HL-60 (cell line): ENCODE results near the gene PHC1.

ENCODE experiments used
- DNase-seq, 2 experiments: peaks; one replicate each; pipeline ENCODE4 v3.0.0-alpha.2; 2010 to 2020; ENCODE audit warnings: low read depth in 1 of 2, low spot score in 1 of 2
- H3K27ac ChIP-seq: fragments of 250-450 bp; sonication (Bioruptor Pico); replicated peaks from 2 replicates; pipeline ENCODE4 v1.5.1; 2020; ENCODE audit warnings: mild to moderate bottlenecking, moderate library complexity
- H3K27me3 ChIP-seq: fragments of 250-450 bp; sonication (Bioruptor Pico); 2 replicates; pipeline ENCODE4 v1.5.1; 2021; ENCODE audit warnings: mild to moderate bottlenecking, moderate library complexity; ENCODE audit not compliant: insufficient read depth, poor library complexity, severe bottlenecking
- H3K4me3 ChIP-seq: replicated peaks from 2 replicates; pipeline ENCODE4 v1.5.1; 2011; ENCODE audit warnings: mild to moderate bottlenecking, control low read depth, low read length; ENCODE audit not compliant: insufficient read depth
- GABPA ChIP-seq: IDR thresholded peaks from 2 replicates; pipeline ENCODE4 v1.6.1; 2012; ENCODE audit warnings: low read depth
- POLR2AphosphoS5 ChIP-seq: IDR thresholded peaks from 2 replicates; pipeline ENCODE4 v1.6.1; 2012; ENCODE audit warnings: low read depth
- SPI1 ChIP-seq: IDR thresholded peaks from 2 replicates; pipeline ENCODE4 v1.6.1; 2012; ENCODE audit warnings: low read depth, mild to moderate bottlenecking, borderline replicate concordance
- TF ChIP-seq, protein P1 (sequence below): IDR thresholded peaks from 2 replicates; pipeline ENCODE4 v1.6.1; 2012; ENCODE audit warnings: low read depth; ENCODE audit not compliant: insufficient replicate concordance
- TF ChIP-seq, protein P2 (sequence below): IDR thresholded peaks from one replicate; pipeline ENCODE4 v1.5.1; 2011; ENCODE audit warnings: low read length, control low read depth, inconsistent platforms; ENCODE audit not compliant: insufficient read depth

Gene PHC1

DNA sequence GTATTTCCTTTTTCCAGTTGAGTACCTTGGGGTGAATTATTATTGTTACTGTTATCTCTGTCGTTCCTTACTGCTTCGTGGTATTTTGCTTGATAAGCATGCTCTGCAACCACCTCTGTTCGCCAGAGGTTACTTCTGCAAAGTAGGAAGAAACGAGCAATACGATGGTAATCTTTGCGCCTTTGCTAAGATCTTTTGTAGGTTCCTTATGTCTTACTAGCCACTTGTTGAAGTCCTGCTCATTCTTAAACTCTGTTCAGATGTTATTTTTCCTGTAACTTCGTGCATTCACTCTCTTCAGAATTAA, 35.9 kb downstream of the PHC1 start:
- Histone ChIP-seq H3K27me3 (no peaks in the 10 kb centered on the region), H3K4me3 (peak overlapping the region; percentile 83), H3K27ac (peak overlapping the region; percentile 97)
- no peak for DNase-seq
- TF ChIP-seq, protein P1, sequence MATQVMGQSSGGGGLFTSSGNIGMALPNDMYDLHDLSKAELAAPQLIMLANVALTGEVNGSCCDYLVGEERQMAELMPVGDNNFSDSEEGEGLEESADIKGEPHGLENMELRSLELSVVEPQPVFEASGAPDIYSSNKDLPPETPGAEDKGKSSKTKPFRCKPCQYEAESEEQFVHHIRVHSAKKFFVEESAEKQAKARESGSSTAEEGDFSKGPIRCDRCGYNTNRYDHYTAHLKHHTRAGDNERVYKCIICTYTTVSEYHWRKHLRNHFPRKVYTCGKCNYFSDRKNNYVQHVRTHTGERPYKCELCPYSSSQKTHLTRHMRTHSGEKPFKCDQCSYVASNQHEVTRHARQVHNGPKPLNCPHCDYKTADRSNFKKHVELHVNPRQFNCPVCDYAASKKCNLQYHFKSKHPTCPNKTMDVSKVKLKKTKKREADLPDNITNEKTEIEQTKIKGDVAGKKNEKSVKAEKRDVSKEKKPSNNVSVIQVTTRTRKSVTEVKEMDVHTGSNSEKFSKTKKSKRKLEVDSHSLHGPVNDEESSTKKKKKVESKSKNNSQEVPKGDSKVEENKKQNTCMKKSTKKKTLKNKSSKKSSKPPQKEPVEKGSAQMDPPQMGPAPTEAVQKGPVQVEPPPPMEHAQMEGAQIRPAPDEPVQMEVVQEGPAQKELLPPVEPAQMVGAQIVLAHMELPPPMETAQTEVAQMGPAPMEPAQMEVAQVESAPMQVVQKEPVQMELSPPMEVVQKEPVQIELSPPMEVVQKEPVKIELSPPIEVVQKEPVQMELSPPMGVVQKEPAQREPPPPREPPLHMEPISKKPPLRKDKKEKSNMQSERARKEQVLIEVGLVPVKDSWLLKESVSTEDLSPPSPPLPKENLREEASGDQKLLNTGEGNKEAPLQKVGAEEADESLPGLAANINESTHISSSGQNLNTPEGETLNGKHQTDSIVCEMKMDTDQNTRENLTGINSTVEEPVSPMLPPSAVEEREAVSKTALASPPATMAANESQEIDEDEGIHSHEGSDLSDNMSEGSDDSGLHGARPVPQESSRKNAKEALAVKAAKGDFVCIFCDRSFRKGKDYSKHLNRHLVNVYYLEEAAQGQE, result peak; percentile 21
- no peak for TF ChIP-seq GABPA

DNA sequence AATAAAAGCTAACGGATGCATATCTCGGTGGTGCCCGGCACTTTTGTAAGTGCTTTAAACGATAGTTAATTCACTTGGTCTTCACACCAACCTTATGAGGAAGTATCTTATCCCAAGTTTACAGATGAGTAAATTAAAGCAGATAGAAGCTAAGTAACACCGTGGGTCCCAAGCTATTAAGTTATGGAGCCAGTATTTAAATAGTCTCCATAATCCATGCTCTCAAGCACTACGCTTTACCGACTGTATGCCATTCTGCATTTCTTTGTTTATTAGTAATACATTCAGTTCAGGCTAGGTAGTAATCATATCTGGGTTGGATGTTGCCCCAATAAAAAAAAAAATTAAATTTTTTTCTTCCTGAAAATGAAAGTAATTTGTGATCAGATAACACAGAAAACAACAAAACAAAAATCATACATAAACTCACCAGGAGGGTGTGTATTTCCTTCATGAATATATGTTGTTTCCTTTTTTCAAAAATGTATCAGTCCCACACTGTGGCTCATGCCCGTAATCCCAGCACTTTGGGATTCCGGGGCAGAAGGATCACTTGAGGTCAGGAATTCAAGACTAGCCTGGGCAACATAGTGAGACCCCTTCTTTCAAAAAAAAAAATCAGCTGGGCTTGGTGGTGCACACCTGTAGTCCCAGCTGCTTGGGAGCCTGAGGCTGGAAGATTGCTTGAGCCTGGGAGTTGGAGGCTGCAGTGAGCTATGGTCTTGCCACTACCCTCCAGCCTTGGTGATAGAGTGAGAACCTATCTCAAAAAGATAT, 36.6 kb downstream of the PHC1 start:
- no peak for DNase-seq

DNA sequence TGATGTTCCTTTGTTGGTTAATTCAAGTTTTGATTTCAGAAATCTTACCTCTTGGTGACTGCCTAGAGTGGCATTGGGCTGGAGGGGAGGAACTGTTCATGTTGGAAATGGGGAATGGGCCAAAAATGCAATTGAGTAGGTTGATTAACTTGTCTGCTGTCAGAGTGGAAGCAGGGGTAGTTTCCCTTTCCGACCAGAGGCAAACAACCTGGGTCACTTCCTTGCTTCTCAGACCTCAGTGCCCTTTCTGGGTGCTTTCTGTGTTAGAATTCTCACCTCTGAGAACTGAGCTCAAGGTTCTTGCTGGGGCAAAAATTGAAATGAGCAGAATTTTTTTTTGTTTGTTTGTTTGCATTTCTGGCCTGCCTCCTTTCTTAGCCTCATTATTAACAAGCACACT, 37.4 kb downstream of the PHC1 start:
- TF ChIP-seq GABPA (no peak), SPI1 (no peak), POLR2AphosphoS5 (no peak)
- TF ChIP-seq, protein P2, sequence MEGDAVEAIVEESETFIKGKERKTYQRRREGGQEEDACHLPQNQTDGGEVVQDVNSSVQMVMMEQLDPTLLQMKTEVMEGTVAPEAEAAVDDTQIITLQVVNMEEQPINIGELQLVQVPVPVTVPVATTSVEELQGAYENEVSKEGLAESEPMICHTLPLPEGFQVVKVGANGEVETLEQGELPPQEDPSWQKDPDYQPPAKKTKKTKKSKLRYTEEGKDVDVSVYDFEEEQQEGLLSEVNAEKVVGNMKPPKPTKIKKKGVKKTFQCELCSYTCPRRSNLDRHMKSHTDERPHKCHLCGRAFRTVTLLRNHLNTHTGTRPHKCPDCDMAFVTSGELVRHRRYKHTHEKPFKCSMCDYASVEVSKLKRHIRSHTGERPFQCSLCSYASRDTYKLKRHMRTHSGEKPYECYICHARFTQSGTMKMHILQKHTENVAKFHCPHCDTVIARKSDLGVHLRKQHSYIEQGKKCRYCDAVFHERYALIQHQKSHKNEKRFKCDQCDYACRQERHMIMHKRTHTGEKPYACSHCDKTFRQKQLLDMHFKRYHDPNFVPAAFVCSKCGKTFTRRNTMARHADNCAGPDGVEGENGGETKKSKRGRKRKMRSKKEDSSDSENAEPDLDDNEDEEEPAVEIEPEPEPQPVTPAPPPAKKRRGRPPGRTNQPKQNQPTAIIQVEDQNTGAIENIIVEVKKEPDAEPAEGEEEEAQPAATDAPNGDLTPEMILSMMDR, result no peak
- TF ChIP-seq, protein P1, result no peak
- Histone ChIP-seq H3K27me3 (no peaks in the 10 kb centered on the region), H3K4me3 (no peak overlapping the region), H3K27ac (no peak overlapping the region)
- DNase-seq, result no peak

More for the DNA sequence above, 36.6 kb downstream of the PHC1 start:
- TF ChIP-seq SPI1, result no peak
- TF ChIP-seq, protein P2, result no peak
- no peak for TF ChIP-seq POLR2AphosphoS5
- TF ChIP-seq, protein P1, result no peak
- no peak for TF ChIP-seq GABPA
- no peaks in the 10 kb centered on the region for H3K27me3 ChIP-seq
- peak overlapping the region; percentile 83 for H3K4me3 ChIP-seq
- H3K27ac ChIP-seq, result peak overlapping the region; percentile 97
